ENCODE measurements around the gene CTDSP2.
"Not testable (repeated sequence)": the region's sequence is repeated elsewhere in the genome, so short reads cannot be mapped to it uniquely, and the experiment has no call there.

The CTDSP2 gene

DNA sequence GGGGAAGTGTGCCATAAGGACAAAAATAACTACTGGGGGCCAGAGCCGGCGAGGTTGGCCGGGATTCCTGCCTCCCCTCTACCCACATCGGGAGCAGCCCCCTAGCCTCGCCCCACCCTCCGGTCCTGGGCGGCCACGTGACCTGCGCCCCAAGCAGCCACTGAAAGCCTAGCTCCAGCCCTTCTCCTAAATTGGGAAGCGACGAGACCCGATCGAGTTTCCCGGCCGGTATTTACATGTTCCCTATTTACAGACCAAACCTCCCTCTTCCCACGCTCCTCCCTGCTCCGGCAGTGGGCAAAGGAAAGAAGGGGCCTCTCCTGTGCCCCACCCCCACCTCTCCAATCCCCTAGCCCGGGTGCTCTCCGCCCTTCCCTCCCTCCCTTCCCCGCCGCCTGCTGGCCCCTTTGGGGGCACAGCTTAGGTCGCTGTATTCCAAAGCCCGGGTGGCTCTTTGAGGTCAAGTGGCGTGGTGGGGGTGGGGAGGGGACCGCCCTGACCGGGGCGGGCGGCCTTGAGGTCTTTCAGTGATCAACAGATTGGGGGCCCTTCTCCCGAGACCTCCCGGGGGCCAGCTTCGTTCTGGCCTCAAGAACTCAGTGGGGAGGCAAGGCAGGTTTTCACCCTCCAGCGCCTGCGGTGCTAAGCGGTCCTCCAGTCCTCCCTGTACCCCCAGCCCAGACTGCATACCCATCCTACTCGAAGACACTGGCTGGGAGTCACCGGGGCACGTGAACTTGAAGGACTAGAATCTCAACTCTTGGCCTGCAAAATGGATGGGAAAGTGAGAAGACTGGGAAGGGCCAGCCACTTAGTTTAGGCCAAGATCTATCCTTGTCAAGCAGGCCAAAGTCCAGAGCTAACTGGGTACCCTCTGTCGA is 6.3 kb upstream of the CTDSP2 start:
- peak; percentile 91 for DNase-seq (ENCODE audit: low spot score)

DNA sequence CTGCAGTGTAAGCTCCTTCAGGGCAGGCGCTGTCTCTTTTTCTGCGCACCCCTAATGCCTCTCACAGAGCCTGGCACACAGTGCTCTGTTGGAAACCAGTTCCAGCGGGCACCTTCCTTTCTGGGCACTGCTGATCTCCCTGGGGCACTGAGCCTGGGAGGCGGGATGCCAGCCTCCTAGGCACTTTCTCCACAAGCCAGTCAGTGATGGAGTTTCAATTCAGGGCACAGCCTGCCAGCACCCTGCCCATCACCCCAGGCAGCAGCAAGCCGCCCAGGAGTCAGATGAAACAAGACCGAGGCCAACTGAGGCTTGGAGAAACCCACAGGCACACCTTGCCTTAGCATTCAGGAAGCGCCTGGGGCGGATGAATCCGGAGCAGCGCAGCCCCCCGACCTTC is 5.7 kb upstream of the CTDSP2 start:
- no peak for DNase-seq (ENCODE audit: low spot score)

DNA sequence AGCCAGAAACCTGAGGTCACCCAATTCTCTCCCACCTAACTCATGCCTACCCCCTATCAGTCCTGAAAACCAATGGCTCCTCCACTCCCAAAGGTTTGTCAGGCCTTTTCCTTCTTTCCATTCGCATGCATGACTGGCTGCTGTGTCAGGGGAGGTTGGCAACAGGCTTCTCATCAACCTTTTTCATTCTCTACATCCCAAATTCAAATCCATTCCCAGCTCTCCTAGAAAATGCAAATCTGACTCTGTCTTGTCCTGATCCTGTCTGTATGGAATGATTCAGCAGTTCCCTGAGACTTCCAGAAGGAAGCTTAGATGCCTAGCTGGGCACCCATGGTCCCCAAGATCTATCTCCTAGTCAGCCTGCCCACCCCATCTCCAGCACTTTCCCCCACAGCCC is 5.0 kb upstream of the CTDSP2 start:
- no peak for DNase-seq (ENCODE audit: low spot score)

DNA sequence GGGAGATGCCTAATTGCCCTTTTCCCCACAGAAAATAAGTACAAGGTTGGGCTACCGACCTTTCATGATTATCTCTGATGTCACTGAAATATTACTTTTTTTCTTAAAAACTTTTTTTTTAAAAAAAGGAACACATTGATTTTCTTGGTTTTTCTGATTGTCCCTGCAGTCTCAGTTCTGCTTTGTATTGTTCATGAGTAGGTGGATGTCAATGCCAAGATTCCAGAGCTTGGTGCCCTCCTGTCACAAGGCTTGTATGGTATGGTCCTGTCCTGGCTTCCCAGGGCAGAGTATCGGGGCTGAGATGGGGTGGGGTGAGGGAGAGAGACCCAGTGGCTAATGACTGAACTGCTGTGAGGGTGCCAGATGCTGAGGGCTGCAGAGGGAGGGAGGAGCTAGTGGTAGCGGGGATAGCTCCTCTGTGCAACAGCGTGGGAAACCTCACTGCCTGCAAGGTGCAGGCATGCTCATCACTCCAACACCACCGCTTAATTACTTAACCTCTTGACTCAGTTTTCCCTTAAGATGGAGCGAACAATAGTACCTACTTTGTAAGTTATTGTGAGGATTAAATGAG is 4.4 kb upstream of the CTDSP2 start:
- DNase-seq (ENCODE audit: low spot score), result no peak

DNA sequence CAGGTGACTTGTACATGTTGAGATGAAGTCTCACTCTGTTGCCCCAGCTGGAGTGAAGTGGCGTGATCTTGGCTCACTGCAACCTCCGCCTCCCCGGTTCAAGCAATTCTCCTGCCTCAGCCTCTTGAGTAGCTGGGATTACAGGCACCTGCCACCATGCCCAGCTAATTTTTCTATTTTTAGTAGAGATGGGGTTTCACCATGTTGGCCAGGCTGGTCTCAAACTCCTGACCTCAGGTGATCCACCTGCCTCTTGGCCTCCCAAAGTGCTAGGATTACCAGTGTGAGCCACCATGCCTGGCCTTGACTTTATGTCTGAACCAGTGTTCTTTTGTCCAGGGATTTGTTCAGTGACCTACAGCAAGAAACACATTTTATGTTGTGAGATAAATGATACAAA is 2.9 kb upstream of the CTDSP2 start:
- DNase-seq (ENCODE audit: low spot score), result not testable (repeated sequence)

DNA sequence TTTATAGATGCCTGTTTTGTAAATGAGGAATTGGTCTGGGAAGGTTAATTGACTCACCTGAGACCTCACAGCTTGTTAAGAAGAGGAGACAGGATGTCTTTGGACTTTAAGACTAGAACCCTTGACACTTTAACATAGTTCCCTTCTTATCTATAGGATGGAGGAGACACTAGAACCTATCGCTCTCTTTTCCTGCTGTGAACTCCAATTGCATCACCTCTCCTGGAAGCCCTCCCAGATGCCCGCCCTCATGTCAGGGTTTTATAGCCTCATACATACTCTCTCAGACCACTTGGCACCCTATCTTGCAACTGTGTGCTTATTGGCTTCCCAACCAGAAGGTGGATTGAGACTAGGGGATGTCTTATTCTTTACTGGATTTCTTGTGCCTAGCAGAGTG is 2.5 kb upstream of the CTDSP2 start:
- DNase-seq (ENCODE audit: low spot score), result no peak

DNA sequence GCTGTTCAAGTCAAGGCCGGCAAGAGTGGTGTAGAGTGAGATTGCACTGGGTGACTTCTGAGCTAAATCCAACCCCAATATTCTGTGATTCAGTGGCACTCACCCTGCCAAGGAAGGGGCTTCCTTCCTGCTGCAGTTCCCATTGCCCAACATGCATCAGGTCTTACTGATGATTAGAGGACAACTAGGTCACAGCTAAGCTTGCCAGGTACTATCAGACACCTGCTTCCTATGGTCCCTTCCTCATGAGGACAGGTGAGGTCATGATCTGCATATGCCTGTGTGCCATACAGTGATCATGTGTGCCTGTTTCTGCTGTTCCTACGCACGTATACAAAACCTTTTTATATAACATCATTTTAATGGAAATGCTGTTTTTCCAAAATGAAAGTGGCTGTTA is 1.7 kb upstream of the CTDSP2 start:
- DNase-seq (ENCODE audit: low spot score), result no peak

DNA sequence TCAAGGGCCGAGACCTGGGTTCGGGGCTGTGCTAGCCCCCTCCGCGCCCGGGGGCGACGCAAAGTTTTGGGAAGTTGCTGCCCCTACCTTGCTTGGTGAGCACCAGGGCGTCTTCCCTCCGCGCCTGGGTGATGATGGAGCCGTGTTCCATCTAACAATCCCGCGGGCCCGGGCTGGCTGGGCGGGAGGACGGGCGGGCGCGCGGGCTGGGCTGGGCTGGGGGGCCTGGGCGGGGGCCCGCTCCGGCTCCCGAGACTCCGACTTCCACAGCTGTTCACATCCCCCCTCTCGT is 298 bp downstream of the CTDSP2 start:
- DNase-seq (ENCODE audit: low spot score), result no peak

DNA sequence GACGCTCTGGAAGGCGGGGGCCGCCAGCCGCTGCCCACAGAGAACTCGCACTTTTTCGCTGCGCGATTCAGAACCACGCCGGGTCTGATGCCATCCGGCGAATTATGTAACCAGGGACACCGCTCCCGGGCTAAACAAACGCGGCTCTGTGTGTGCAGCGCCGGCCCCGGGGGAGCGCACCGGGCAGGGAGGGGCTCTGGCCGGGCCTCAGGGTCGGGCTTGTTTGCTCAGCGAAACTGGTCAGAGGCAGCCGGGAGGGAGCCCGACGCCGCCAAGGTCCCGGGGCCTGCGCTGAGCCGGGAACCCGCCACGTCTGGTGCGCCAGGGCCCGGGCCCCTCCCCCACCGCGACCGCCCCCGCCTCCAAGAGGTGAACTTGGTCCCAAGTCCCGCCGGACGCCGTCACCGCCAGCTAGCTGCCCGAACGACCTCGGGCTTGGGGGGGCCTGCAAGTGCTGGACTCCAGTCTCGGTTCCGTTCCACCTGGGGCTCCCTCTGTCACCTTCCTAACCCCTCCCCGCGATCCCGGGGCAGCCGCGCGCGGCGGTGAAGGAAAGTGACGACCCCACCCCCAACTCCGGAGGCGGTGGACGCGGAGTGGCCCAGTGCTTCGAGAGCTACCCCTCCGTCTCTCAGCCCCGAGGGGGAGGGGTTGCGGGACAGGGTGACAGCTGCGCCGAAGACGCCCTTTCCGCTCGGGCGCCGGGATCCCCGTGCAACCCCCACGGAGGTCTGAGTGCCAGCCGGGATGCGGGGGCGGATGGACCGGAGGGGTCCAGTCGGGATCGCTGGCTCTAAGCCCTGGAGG is 848 bp downstream of the CTDSP2 start:
- DNase-seq (ENCODE audit: low spot score), result peak; percentile 88

DNA sequence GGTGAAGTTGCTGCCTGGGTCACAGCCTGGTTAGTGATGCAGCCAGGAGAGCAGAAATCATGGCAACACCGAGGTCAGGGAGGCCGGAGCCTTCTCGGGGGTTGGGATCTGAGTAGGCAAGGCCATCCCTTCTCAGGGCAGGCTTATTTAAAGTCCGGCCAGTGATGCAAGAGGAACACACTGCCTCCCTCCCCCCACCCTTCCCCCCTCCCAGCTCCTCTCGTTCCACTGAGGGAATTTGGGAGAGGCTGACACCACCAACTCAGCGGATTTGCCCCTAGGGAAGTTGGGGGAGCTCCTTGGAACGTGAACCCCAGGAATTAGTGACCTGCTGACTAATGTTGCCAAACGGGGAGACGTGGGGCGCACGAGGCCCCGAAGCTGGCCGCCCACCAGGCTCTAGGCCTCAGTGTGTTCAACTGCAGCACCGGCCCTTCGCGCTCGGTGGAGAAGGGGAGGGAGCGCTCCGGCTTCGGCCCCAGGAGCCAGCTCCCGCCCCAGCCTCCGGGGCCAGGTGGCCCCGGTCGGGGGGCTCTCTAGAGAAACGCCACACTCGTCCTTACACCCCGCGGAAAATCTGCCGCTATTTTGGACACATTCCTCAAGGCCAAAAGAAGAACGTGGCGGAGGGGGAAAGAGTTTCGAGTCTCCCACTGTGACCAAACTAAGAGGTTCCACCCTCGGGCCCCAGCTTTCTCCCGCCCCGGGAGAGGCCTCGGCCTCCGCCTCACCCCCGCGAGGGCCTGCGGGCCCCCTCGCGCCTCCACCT is 1.6 kb downstream of the CTDSP2 start:
- peak; percentile 82 for DNase-seq (ENCODE audit: low spot score)

DNA sequence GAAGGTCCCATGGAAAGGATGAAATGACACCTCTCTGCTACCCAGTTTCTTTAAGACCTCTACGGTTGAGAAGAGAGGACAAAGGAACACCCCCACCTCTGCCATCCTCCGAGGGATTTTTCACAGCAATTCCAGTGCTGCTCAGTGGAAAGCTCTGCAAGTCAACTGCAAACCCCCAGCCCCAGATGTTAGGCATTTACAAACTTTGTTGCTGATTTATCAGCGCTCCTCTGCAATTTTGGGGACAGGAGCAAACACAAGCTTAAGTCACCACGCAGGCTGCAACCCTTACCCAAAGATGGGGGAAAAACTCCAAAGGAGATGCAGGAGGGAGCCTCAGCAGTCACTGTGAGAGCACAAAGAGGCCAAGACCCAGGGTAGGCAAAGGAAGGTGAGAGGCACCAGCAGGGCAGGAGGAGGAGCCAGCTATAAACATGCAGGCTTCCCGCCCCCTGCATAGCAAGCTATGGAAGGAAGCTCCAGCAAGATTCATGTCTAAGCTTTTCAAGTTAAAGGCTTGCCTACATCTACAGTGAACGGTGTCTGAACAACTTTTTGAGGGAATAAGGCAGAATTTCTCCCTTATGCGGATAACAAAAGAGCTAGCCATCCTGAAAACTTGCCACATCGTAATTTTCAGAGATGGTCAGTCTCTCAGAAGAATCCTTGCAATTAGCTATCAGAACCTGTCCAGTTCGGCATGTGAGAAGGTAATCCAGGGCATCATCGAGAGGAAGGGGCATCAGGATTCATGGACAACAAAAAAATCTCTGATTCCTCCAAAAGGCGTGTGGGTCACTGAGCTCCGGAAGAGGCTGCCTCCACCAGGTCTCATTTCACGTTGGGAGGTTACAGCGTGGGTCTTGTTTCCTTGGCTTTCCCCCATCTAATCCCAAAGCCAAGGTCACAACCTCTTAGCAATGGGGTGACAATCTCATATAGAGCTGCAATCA is 3.9 kb downstream of the CTDSP2 start:
- peak; percentile 74 for DNase-seq (ENCODE audit: low spot score)

DNA sequence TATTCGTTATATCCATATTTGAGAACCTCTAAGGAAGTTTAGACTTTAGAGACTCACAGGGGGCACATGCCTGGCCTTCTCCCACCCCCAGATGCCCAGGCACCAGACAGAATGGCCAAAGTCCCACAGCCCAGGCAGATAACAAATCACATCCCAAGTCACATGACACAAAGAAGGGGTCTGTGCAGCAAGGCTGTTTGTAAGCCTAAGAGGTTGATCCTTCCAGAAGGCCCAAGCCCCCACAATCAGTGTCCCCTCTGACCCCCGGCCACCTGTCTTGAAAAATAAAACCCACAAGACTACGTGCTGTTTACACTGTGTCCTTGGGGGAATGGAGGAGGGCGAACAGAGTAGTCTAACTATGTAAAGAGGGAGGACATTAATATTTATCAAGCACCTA is 5.1 kb downstream of the CTDSP2 start:
- DNase-seq (ENCODE audit: low spot score), result no peak

DNA sequence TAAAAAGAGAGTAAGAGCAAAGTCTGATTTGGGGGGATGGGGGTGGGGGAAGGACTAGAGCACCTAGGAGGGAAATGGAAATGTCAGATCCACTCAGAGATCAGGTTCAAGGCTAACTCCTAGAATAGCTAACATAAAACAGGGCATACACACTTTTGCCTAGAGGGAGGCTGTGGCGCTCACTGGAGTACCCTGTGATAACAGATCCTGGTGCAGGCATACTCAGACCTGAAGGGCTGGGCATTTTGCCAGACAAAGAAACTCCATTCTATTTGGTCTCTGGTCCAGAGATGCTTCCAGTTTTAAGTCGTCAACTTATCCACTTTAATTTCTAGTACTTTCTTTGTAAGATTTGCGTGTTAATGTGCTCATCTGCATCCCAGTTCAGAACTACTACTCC is 5.8 kb downstream of the CTDSP2 start:
- DNase-seq (ENCODE audit: low spot score), result no peak

DNA sequence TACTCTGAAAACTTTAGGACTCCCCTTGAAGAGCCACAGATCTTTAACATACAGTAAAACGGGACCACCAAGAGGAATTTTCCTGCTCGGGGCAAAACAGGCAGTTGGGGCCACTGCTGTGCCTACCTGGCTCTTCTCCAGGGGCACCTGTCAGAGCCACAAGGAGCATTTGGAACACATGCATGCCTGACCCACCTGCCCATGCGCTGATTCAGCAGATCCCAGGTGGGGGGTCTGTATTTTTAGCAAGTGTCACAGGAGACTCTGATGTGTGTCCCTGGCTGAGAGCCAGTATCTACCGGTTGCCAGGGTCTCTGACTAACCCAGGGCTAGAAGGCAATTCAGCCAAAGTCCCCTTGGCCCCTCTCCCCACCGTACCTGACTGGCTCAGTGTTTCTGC is 6.5 kb downstream of the CTDSP2 start:
- no peak for DNase-seq (ENCODE audit: low spot score)

DNA sequence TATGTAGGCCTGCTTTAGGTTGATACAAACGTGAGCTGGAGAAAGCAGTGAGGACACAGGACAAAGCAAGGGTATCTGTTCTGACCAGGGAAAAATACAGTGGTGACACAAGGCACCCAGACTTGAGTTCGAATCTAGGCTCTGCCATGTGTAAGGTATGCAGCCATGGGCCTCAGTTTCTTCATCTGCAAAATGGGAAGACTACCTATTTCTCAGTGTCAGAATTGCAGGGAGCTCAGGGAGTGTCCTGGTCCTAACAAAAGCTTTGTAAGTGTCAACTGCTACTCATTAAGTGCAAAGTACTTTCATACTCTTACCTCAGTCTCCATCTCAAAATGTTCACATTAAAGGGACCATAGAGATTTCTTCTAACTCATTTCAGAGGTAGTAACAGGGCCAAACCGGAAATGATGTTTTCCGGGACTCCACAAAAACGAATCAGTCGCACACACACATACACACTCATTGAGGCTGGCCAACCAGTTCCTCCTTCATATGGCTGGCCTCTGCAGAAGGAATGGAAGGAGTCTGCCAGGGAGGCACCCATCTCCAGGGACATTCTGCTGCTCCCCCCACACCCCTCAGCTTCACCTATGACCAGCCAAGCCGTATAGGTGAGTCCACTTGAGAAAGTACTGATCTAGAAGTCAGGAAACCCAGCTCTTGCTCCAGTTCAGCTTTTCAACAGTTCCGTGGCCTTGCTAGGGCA is 7.8 kb downstream of the CTDSP2 start:
- DNase-seq (ENCODE audit: low spot score), result no peak

DNA sequence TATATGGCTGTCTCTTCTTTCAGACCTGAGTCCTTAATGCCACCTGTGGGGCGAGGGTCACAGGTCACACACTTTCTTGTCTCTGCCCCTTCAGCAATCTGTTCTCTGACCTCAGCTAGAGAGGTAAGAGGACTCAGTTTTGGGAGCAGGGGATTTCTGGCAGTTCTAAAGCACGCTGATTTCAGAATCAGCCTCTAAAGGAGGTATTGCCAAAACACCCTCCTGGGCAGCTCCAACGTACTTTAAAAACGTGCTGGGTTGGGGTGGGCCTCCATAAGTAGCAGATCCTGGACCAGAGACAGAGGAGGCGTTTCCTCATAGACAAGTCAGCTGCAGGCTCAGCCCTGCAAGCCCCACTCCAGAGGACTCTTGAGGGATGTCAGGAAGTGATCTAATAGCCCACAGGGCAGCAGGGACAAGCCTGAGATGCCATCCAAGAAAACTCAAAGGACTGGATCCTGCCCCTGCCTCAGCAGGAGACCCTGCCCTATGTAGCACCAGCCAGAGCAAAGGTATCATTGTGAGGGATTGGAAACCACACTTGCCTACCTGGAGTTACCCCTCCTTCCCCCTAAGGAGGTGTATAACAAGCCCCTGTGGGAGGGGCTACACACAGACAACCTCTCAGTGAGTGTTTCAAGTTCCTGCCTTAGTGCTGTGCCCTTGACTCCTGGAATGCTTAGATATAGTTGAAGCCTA is 8.5 kb downstream of the CTDSP2 start:
- no peak for DNase-seq (ENCODE audit: low spot score)

DNA sequence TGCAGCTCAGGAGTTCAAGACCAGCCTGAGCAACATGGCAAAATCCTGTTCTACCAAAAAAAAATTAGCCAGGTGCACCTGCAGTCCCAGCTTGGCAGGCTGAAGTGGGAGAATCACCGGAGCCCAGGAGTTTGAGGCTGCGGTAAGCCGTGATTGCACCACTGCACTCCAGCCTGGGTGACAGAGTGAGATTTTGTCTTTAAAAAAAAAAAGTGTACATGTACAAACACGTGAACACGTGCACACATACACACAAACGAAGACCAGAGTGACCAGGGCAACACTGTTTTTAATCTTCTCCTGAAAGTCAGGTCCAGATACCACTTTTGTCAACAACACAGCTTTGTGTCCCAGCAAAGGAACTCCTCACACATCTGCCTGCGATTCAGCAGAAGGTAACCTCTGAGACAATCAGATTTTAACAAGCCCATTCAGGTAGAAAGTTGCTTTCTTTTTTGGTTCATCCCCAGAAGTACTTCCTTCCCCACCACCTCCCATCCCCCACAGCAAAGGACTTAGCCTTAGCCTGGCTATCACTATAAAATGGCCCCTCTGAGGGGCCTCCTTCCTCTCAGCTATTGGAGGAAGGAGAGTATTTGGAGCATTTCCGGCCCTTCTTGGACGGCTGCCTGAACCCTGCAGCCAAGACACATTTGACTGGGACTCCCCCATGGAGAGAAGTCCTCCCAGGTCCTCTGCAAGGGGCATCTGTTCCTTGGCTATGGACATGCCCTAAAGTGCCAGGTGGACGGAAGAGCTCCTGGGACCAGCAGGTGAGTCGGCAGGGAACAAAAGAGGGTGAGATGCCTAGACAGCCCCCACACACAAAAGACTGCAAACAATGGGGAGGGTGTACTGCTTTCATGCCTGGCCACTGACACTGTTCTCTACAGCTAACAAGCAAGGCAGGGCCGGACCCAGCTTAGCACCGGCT is 9.8 kb downstream of the CTDSP2 start:
- no peak for DNase-seq (ENCODE audit: low spot score)

DNA sequence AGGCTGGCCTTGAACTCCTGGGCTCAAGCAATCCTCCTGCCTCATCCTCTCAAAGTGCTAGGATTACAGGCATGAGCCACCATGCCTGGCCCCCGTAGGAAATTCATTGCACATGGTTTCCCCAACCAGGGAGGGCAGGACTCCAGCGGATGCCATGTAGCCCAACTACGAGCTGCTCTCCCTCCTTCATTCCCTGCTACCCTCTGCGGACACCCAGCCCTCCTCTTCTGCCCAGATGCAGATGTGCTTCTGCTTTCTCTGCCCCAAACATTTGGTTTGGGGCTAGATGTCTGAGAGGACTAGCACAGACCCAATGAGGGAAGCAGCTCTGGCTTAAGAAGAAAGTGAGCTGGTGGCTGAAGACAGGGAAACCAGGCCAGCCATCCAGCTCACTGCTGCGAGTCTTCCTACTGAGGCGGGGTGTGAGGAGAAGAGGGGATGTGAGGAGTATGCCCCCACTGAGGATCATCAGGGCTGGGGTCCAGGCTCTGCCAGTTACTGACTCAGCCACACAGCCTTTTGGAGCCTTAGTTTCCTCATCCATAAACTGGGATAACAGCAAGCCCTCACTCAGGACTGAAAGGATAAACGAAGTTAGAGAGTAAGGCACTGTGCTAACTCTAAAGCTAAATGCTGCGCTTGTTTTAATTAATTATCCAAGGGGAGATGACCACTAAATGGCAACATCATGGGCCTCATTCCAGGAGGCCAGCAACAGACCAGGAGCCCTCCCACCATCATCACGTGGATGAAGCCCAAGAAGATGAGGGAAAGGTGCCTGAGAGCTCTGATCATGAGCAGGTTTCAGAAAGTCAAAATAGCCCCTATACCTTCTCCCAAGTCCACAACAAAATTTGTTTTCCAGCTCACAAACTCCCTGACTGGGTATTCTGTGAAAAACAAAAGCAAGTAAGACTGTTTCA is 10.9 kb downstream of the CTDSP2 start:
- DNase-seq (ENCODE audit: low spot score), result no peak
